ENCODE measurements around the gene MTHFD2L.

DNA sequence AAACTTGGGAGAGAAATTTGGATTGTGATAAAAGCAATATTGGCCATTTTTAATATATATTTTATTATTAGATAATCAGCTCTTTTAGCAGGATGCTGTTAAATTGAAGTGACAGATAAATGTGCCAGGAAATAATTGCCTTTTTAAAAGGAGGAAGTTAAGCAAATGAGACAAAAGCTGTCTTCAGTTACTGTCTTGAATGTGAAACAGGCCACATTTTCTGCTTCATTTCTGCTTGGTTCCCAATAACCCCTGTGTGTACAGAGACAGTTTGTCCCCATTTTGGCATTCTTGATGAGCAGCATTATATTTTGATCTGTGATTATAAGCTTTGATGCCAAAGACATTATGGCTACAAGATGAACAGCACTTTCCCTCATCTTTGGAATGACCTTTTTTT, 151.3 kb downstream of the MTHFD2L start:
- TF ChIP-seq POLR2A (IDR thresholded peaks at IDR 0.05; ENCODE audit: control extremely low read depth in 1 of 2, low read depth in 2 of 2, low read length in 2 of 2) = no peak
- no peak for TF ChIP-seq CHD2 (IDR thresholded peaks at IDR 0.05; ENCODE audit: low read length)
- no peak for TF ChIP-seq EZH2 (IDR thresholded peaks at IDR 0.05; ENCODE audit: low read depth, low read length, severe bottlenecking)
- TF ChIP-seq, protein P1, sequence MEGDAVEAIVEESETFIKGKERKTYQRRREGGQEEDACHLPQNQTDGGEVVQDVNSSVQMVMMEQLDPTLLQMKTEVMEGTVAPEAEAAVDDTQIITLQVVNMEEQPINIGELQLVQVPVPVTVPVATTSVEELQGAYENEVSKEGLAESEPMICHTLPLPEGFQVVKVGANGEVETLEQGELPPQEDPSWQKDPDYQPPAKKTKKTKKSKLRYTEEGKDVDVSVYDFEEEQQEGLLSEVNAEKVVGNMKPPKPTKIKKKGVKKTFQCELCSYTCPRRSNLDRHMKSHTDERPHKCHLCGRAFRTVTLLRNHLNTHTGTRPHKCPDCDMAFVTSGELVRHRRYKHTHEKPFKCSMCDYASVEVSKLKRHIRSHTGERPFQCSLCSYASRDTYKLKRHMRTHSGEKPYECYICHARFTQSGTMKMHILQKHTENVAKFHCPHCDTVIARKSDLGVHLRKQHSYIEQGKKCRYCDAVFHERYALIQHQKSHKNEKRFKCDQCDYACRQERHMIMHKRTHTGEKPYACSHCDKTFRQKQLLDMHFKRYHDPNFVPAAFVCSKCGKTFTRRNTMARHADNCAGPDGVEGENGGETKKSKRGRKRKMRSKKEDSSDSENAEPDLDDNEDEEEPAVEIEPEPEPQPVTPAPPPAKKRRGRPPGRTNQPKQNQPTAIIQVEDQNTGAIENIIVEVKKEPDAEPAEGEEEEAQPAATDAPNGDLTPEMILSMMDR (IDR thresholded peaks at IDR 0.05; ENCODE audit: control extremely low read depth in 1 of 3, insufficient read depth in 1 of 3, low read depth in 1 of 3, low read length in 3 of 3) = no peak

Data from H1 (cell line).